A549 (cell line): ENCODE data around the gene CRYGB. TPM values are rescaled to one million over a fixed set of nuclear protein-coding genes. Genes with fewer than 3 reads are reported as not detected.

Experiments used
- ATAC-seq, 2 experiments: fragments of 200-7000 bp in 1 of 2; fragments of >200 bp in 1 of 2; cut with Nextera tagmentation in 1 of 2; cut with Tn5 transposase in 1 of 2; 3 replicates each; pipeline versions ENCODE4 v1.8.0 to v1.9.1; 2018 to 2020; ENCODE audit warnings: mild to moderate bottlenecking in 1 of 2, moderate library complexity in 1 of 2
- CTCF ChIA-PET: fragments of 300-600 bp; sonication (Branson Sonifier 250); formaldehyde crosslinking; extraction: SDS; loops from one replicate; lab custom pipeline; 2021; ENCODE audit warnings: antibody characterized with exemption, inconsistent platforms; lab: Yijun Ruan, JAX
- POLR2A ChIA-PET: fragments of 350-600 bp; formaldehyde crosslinking; extraction: SDS; loops from one replicate; lab custom pipeline; 2021; ENCODE audit warnings: antibody characterized with exemption, inconsistent platforms; lab: Yijun Ruan, JAX
- DNase-seq, 2 experiments: peaks; one replicate each; pipeline versions ENCODE4 v3.0.0 to v3.0.0-alpha.2; 2011 to 2016; ENCODE audit warnings: low read depth in 1 of 2, low spot score in 1 of 2
- FAIRE-seq: peaks from 2 replicates; lab custom pipeline; 2011; peaks lifted over from hg19 to GRCh38; lab: Jason Lieb, UNC
- H3K27ac ChIP-seq, 2 experiments: fragments of >200 bp; sonication (Bioruptor Twin); formaldehyde crosslinking; 3 replicates each; pipeline ENCODE4 v1.5.1; 2016 to 2017
- H3K4me1 ChIP-seq: fragments of >200 bp; sonication (Bioruptor Twin); formaldehyde crosslinking; 3 replicates; pipeline ENCODE4 v1.6.1; 2016
- H3K4me2 ChIP-seq: fragments of >200 bp; sonication (Bioruptor Twin); formaldehyde crosslinking; 3 replicates; pipeline ENCODE4 v1.6.1; 2016
- H3K4me3 ChIP-seq: fragments of >200 bp; sonication (Bioruptor Twin); formaldehyde crosslinking; 3 replicates; pipeline ENCODE4 v1.5.1; 2016
- H3K9me3 ChIP-seq: fragments of >200 bp; sonication (Bioruptor Twin); formaldehyde crosslinking; 3 replicates; pipeline ENCODE4 v1.6.1; 2016
- BHLHE40 ChIP-seq: IDR thresholded peaks from 2 replicates; pipeline ENCODE4 v1.6.1; 2012; ENCODE audit warnings: low read depth, low read length, inconsistent platforms
- CBX8 ChIP-seq: fragments of 200-600 bp; sonication (generic); IDR thresholded peaks from 2 replicates; pipeline ENCODE4 v1.6.1; 2016
- CHD2 ChIP-seq: fragments of 150-350 bp; IDR thresholded peaks from 2 replicates; pipeline ENCODE4 v1.6.1; 2014; ENCODE audit warnings: low read length; ENCODE audit not compliant: partially characterized antibody
- CHD4 ChIP-seq: fragments of 200-600 bp; sonication (generic); IDR thresholded peaks from 2 replicates; pipeline ENCODE4 v1.6.1; 2016; ENCODE audit warnings: antibody characterized with exemption, mild to moderate bottlenecking, borderline replicate concordance
- EHMT2 ChIP-seq: fragments of 200-600 bp; sonication (generic); IDR thresholded peaks from 2 replicates; pipeline ENCODE4 v1.6.1; 2016; ENCODE audit warnings: antibody characterized with exemption, low read depth, mild to moderate bottlenecking, moderate library complexity
- EP300 ChIP-seq, 2 experiments: fragments of >200 bp; sonication (Bioruptor Twin); formaldehyde crosslinking; IDR thresholded peaks; 2 replicates in 1 of 2; 3 replicates in 1 of 2; pipeline ENCODE4 v1.6.1; 2016 to 2017
- ESRRA ChIP-seq: fragments of 150-350 bp; IDR thresholded peaks from 2 replicates; pipeline ENCODE4 v1.6.1; 2014; ENCODE audit warnings: mild to moderate bottlenecking, low read length, borderline replicate concordance
- FOSB ChIP-seq: fragments of 250-450 bp; sonication (Bioruptor Pico); IDR thresholded peaks from 2 replicates; pipeline ENCODE4 v1.5.0; 2020; ENCODE audit warnings: mild to moderate bottlenecking, moderate library complexity
- HDAC2 ChIP-seq: fragments of 200-600 bp; sonication (generic); IDR thresholded peaks from 2 replicates; pipeline ENCODE4 v1.6.1; 2016
- HEYL ChIP-seq: fragments of 250-450 bp; sonication (Bioruptor Pico); IDR thresholded peaks from 2 replicates; pipeline ENCODE4 v1.8.0; 2021; ENCODE audit warnings: mild to moderate bottlenecking, moderate library complexity
- HOXB13 ChIP-seq: fragments of 250-450 bp; sonication (Bioruptor Pico); IDR thresholded peaks from 2 replicates; pipeline ENCODE4 v1.5.0; 2020; ENCODE audit warnings: low read depth, mild to moderate bottlenecking, moderate library complexity
- HOXB5 ChIP-seq: fragments of 250-450 bp; sonication (Bioruptor Pico); IDR thresholded peaks from 2 replicates; pipeline ENCODE4 v1.5.0; 2020; ENCODE audit warnings: mild to moderate bottlenecking, moderate library complexity
- NPAS2 ChIP-seq: fragments of 250-450 bp; sonication (Bioruptor Pico); IDR thresholded peaks from 2 replicates; pipeline ENCODE4 v1.8.0; 2022; ENCODE audit warnings: mild to moderate bottlenecking, moderate library complexity, borderline replicate concordance
- RAD21 ChIP-seq, 2 experiments: fragments of >200 bp in 1 of 2; sonication (Bioruptor Twin) in 1 of 2; formaldehyde crosslinking in 1 of 2; IDR thresholded peaks in 1 of 2; conservative IDR thresholded peaks in 1 of 2; 2 replicates in 1 of 2; 3 replicates in 1 of 2; pipeline ENCODE4 v1.6.1; 2012 to 2018; ENCODE audit warnings: inconsistent platforms in 1 of 2
- RARB ChIP-seq: fragments of 250-450 bp; sonication (Bioruptor Pico); IDR thresholded peaks from 2 replicates; pipeline ENCODE4 v1.8.0; 2021; ENCODE audit warnings: mild to moderate bottlenecking, moderate library complexity
- SMC3 ChIP-seq: fragments of >200 bp; sonication (Bioruptor Twin); formaldehyde crosslinking; IDR thresholded peaks from 3 replicates; pipeline ENCODE4 v1.6.1; 2018; ENCODE audit warnings: inconsistent platforms
- SREBF2 ChIP-seq: fragments of 450-650 bp; IDR thresholded peaks from 2 replicates; pipeline ENCODE4 v1.6.1; 2014; ENCODE audit warnings: mild to moderate bottlenecking, moderate library complexity
- TFCP2L1 ChIP-seq: fragments of 250-450 bp; sonication (Bioruptor Pico); IDR thresholded peaks from 2 replicates; pipeline ENCODE4 v1.5.0; 2021; ENCODE audit warnings: mild to moderate bottlenecking
- TP53 ChIP-seq: fragments of 250-450 bp; sonication (Bioruptor Pico); IDR thresholded peaks from 2 replicates; pipeline ENCODE4 v1.5.0; 2021; ENCODE audit warnings: mild to moderate bottlenecking, moderate library complexity
- ZFP36 ChIP-seq: fragments of 450-650 bp; IDR thresholded peaks from 2 replicates; pipeline ENCODE4 v1.6.1; 2014; ENCODE audit warnings: borderline replicate concordance; ENCODE audit not compliant: partially characterized antibody
- ZNF302 ChIP-seq: fragments of 250-450 bp; sonication (Bioruptor Pico); IDR thresholded peaks from 2 replicates; pipeline ENCODE4 v1.9.0; 2021; ENCODE audit warnings: inconsistent platforms, mild to moderate bottlenecking, moderate library complexity
- ZSCAN20 ChIP-seq: fragments of 250-450 bp; sonication (Bioruptor Pico); IDR thresholded peaks from 2 replicates; pipeline ENCODE4 v1.8.0; 2022; ENCODE audit warnings: mild to moderate bottlenecking, moderate library complexity
- WGBS: methylation state at CpG from one replicate; pipeline ENCODE4 v1.1.6; 2017; ENCODE audit errors: missing lambda C conversion rate; 5-methylcytosine and 5-hydroxymethylcytosine counted together
- polyA plus RNA-seq, 4 experiments: library from polyadenylated mRNA; depleted of rRNA in 3 of 4; stranded (reverse); fragments of >200 nt; fragmentation: RNase III in 1 of 4; extraction: RNeasy Plus Mini Kit Qiagen cat#74134 plus additional on column Dnase treatment in 1 of 4; gene quantifications; 2 replicates in 3 of 4; 3 replicates in 1 of 4; pipeline ENCODE4 v1.2.3, GENCODE V29; 2011 to 2017
- TF ChIP-seq, protein P1 (sequence below): fragments of >200 bp; sonication (Bioruptor Twin); formaldehyde crosslinking; IDR thresholded peaks from 3 replicates; pipeline ENCODE4 v1.5.1; 2016
- TF ChIP-seq, protein P2 (sequence below): fragments of 150-350 bp; IDR thresholded peaks from 2 replicates; pipeline ENCODE4 v1.6.1; 2014; ENCODE audit warnings: low read depth, mild to moderate bottlenecking, low read length

The CRYGB gene
- polyA plus RNA-seq, 2 of the 4 experiments (the other 2 are of a cell fraction) = not detected

DNA sequence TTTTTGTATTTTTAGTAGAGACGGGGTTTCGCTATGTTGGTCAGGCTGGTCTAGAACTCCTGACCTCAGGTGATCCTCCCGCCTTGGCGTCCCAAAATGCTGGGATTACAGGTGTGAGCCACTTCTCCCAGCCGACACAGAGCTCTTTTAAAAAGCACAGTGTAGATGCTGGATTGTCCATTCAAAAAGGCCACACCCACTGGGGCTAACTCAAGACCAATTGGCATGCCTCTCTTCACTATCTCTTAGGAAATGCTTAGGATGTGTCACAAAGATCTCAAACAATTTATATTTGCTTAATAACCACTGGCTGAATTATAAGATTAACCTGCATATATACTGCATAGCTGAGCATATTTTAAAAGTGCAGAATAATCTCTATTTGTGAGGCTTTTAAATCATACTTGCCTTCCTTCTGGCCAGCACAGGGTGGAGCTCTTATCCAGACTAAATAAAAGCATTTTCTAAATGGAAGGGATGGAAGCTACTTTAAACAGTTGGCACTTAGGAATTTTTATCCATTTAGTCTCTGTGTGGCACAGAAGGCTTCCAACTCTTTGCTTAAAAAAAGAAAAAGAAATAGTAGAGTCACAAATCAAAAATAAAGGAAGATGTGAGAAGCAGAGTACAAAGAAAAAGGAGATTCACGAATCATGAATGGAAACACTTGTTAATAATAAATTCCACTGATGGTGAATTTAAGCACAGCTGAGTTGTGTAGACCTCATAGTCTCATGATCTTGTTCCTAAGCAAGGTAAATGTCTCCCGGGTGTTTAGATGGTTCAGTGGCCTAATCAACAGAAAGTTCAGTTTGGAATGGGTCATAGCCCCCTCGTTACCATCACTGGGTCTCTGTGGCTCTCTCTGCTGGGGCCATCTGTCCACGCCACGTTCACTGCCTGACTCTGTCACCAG lies 44.0 kb downstream of the CRYGB start:
- Histone ChIP-seq H3K4me1 (peaks cover 5% of the 10 kb centered on the region; the same call in 1 of the 3 replicates), H3K4me2 (peak overlapping the region; percentile 40; the same call in 2 of the 3 replicates), H3K9me3 (no peaks in the 10 kb centered on the region)
- ChIA-PET POLR2A (interaction anchor here (1.3 kb wide), 1 partner anchor 153 kb away, joined by 12 read pairs; the partner anchor contains the start of gene IDH1), CTCF (interaction anchor here (0.7 to 3.1 kb wide), 14 partner anchors 9 to 169 kb away, joined by 3 to 27 read pairs (median 4); partner anchors contain the start of genes IDH1 and PIKFYVE)
- ATAC-seq (peak; percentile 84 to 87; a peak in 5 of 6 replicates), FAIRE-seq (no peak)
- 49% methylated on average over 10 of the region's 10 CpGs for WGBS
- TF ChIP-seq CHD2 (no peak), RAD21 (conservative IDR thresholded peaks at IDR 0.05 in 1 of 2, IDR thresholded peaks at IDR 0.05 in 1 of 2) (peak; percentile 66 to 72), SMC3 (peak; percentile 48; the same call in 1 of the 3 replicates)
- TF ChIP-seq, protein P1, sequence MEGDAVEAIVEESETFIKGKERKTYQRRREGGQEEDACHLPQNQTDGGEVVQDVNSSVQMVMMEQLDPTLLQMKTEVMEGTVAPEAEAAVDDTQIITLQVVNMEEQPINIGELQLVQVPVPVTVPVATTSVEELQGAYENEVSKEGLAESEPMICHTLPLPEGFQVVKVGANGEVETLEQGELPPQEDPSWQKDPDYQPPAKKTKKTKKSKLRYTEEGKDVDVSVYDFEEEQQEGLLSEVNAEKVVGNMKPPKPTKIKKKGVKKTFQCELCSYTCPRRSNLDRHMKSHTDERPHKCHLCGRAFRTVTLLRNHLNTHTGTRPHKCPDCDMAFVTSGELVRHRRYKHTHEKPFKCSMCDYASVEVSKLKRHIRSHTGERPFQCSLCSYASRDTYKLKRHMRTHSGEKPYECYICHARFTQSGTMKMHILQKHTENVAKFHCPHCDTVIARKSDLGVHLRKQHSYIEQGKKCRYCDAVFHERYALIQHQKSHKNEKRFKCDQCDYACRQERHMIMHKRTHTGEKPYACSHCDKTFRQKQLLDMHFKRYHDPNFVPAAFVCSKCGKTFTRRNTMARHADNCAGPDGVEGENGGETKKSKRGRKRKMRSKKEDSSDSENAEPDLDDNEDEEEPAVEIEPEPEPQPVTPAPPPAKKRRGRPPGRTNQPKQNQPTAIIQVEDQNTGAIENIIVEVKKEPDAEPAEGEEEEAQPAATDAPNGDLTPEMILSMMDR = peak; percentile 63
- TF ChIP-seq, all 56 proteins: peak for 3
- Histone ChIP-seq H3K4me3 (no peak overlapping the region), H3K27ac (no peak overlapping the region)
- DNase-seq = peak in 1 of 2 experiments; percentile 45

DNA sequence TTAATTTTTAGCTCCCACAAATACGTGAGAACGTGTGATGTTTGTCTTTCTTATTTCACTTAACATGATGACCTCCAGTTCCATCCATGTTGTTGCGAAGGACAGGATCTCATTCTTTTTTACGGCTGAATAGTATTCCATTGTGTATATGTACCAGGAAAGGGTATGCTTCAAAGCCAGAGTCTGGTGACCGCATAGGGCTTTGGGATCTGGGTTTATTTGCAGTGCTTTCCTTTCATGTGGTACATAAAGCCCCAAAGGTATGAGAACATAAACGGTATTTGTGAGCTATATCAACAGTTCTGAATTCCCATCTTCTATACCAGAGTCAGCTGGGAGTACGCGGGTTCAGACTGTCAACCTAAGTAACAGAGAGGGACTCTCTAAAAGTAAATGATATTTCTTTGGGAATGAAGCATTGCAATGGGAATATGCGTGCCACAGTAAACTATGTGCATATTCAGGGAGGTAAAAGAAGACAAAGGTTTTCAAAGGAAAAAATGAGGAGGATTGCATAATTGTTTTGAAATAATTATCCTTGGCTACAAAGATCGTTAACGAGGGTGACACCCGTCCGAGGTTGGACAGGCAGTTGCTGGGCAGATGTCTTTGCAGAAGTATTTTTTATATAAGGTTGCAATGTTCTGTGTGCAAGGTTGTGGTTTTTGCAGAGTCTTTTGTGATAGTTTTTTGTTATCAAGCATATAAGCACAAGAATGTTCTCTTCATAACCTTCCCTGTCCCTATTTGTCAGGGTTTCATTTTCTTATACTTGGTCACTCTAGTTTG lies 46.1 kb downstream of the CRYGB start:
- Histone ChIP-seq H3K4me2 (no peak overlapping the region), H3K9me3 (no peaks in the 10 kb centered on the region), H3K27ac (no peak overlapping the region)
- no peak for FAIRE-seq
- TF ChIP-seq NPAS2 (CRISPR knock-in tag) (no peak), HOXB5 (CRISPR knock-in tag) (no peak), HEYL (no peak), ZFP36 (no peak), ESRRA (no peak), SREBF2 (no peak), EHMT2 (no peak), HDAC2 (no peak), RARB (CRISPR knock-in tag) (no peak), ZNF302 (CRISPR knock-in tag) (no peak), CBX8 (no peak), ZSCAN20 (CRISPR knock-in tag) (no peak), HOXB13 (CRISPR knock-in tag) (no peak), TP53 (no peak), CHD4 (no peak), BHLHE40 (no peak), TFCP2L1 (CRISPR knock-in tag) (no peak), EP300 (IDR thresholded peaks at IDR 0.05) (no peak), FOSB (CRISPR knock-in tag) (no peak)
- TF ChIP-seq, protein P2, sequence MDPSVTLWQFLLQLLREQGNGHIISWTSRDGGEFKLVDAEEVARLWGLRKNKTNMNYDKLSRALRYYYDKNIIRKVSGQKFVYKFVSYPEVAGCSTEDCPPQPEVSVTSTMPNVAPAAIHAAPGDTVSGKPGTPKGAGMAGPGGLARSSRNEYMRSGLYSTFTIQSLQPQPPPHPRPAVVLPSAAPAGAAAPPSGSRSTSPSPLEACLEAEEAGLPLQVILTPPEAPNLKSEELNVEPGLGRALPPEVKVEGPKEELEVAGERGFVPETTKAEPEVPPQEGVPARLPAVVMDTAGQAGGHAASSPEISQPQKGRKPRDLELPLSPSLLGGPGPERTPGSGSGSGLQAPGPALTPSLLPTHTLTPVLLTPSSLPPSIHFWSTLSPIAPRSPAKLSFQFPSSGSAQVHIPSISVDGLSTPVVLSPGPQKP = no peak
- TF ChIP-seq, all 56 proteins: peak for 0
- Histone ChIP-seq H3K4me3 (no peak overlapping the region), H3K4me1 (peaks cover 5% of the 10 kb centered on the region; the same call in 1 of the 3 replicates)
- ATAC-seq (no peak), DNase-seq (no peak)
- WGBS = 49% methylated on average over 13 of the region's 13 CpGs
- CTCF ChIA-PET = interaction anchor here (0.6 kb wide), 1 partner anchor 80 kb away, joined by 3 read pairs; no protein-coding TSS in a partner anchor
- POLR2A ChIA-PET = no interaction called here
